SK-N-SH treated with all-trans-retinoic acid at 6 μM for 48 hours (cell line): Measurements from ENCODE around the gene RASGEF1C.

Experiments
- ARNTL ChIP-seq: fragments of 450-650 bp; formaldehyde crosslinking; IDR thresholded peaks from 2 replicates; pipeline ENCODE4 v1.5.0; 2020; ENCODE audit warnings: low read depth, mild to moderate bottlenecking, moderate library complexity, borderline replicate concordance
- CREB5 ChIP-seq: fragments of 250-450 bp; sonication (Bioruptor Pico); IDR thresholded peaks from 2 replicates; pipeline ENCODE4 v1.5.1; 2020; ENCODE audit warnings: low read depth, mild to moderate bottlenecking, moderate library complexity
- ESRRG ChIP-seq: fragments of 250-450 bp; sonication (Bioruptor Pico); IDR thresholded peaks from 2 replicates; pipeline ENCODE4 v1.6.1; 2021; ENCODE audit warnings: mild to moderate bottlenecking
- ISL1 ChIP-seq: fragments of 250-450 bp; sonication (Bioruptor Pico); IDR thresholded peaks from 2 replicates; pipeline ENCODE4 v2.1.2; 2022; ENCODE audit warnings: mild to moderate bottlenecking, moderate library complexity
- PATZ1 ChIP-seq: fragments of 250-450 bp; sonication (Bioruptor Pico); IDR thresholded peaks from 2 replicates; pipeline ENCODE4 v1.8.0; 2020; ENCODE audit warnings: mild to moderate bottlenecking, moderate library complexity, borderline replicate concordance
- POU6F1 ChIP-seq: fragments of 250-450 bp; sonication (Bioruptor Pico); IDR thresholded peaks from 2 replicates; pipeline ENCODE4 v1.8.0; 2021; ENCODE audit warnings: low read depth, mild to moderate bottlenecking, moderate library complexity, borderline replicate concordance
- RARB ChIP-seq: fragments of 250-450 bp; sonication (Bioruptor Pico); IDR thresholded peaks from 2 replicates; pipeline ENCODE4 v1.8.0; 2021; ENCODE audit warnings: mild to moderate bottlenecking, moderate library complexity
- SNAI2 ChIP-seq: fragments of 250-450 bp; sonication (Bioruptor Pico); IDR thresholded peaks from 2 replicates; pipeline ENCODE4 v1.5.0; 2020; ENCODE audit warnings: mild to moderate bottlenecking, moderate library complexity
- TCF4 ChIP-seq: fragments of 250-450 bp; sonication (Bioruptor Pico); IDR thresholded peaks from 2 replicates; pipeline ENCODE4 v1.8.0; 2021; ENCODE audit warnings: mild to moderate bottlenecking, moderate library complexity, borderline replicate concordance
- TOX ChIP-seq: fragments of 250-450 bp; sonication (Bioruptor Pico); IDR thresholded peaks from 2 replicates; pipeline ENCODE4 v1.8.0; 2021; ENCODE audit warnings: mild to moderate bottlenecking, moderate library complexity, borderline replicate concordance
- ZC3H10 ChIP-seq: fragments of 250-450 bp; sonication (Bioruptor Pico); IDR thresholded peaks from 2 replicates; pipeline ENCODE4 v1.5.1; 2021; ENCODE audit warnings: mild to moderate bottlenecking, moderate library complexity
- ZFP3 ChIP-seq: fragments of 250-450 bp; sonication (Bioruptor Pico); IDR thresholded peaks from 2 replicates; pipeline ENCODE4 v1.5.0; 2020; ENCODE audit warnings: mild to moderate bottlenecking, moderate library complexity
- ZFP30 ChIP-seq: fragments of 450-650 bp; formaldehyde crosslinking; IDR thresholded peaks from 2 replicates; pipeline ENCODE4 v1.5.0; 2022; ENCODE audit warnings: mild to moderate bottlenecking, moderate library complexity

DNA sequence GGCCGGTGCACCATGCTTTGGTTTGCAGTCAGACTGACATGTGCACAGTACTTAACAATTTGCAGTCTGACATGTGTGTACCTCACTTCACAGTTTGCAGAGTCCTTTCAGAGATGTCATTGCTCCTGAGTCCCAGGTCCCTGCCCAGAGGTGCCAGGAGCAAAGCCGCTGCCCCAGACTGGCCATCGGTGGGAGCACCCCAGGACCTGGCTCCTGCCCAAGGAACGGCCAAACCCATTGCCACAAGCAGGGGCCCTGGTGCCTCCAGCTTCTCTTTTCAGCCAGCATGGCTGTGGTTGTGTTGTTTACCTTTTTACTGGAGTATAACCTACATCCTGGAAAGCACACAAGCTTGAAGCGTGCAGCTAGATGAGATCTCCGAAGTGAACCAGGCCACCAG lies 28.6 kb downstream of the RASGEF1C start:
- TF ChIP-seq CREB5 (CRISPR knock-in tag) = no peak
- no peak for TF ChIP-seq ZFP30 (CRISPR knock-in tag)
- no peak for TF ChIP-seq PATZ1
- TF ChIP-seq RARB = no peak
- TF ChIP-seq ESRRG (CRISPR knock-in tag) = no peak
- TF ChIP-seq TOX (CRISPR knock-in tag) = no peak
- TF ChIP-seq SNAI2 = no peak
- TF ChIP-seq ZC3H10 (CRISPR knock-in tag) = no peak
- no peak for TF ChIP-seq TCF4
- no peak for TF ChIP-seq ARNTL (CRISPR knock-in tag)
- no peak for TF ChIP-seq ZFP3
- no peak for TF ChIP-seq ISL1
- TF ChIP-seq POU6F1 (CRISPR knock-in tag) = no peak
